Measurements from ENCODE around the gene ZNF821.

DNA sequence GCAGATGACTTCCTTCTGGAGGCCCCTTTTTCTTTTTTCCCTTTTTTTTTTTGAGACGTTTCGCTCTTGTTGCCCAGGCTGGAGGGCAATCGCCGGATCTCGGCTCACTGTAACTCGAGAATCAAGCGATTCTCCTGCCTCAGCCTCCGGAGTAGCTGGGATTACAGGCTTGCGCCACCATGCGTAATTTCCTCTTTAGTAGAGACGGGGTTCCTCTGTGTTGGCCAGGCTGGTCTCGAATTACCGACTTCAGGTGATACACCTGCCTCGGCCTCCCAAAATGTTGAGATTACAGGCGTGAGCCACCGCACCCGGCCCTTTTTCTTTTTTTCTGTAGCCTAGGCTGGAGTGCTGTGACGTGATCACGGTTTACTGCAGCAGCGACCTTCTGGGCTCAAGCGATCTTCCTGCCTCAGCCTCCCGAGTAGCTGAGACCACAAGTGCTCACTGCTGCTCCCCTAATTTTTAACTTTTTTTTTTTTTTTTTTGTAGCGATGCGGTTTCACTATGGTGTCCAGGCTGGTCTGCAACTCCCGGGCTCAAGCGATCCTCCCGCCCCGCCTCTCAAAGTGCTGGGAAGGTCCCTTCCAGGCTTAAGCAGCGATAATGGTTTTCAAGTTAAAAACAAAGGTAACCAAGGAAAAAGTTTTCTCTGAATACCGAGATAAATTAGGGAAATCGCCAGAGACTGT is 10.4 kb upstream of the ZNF821 start:
- TF ChIP-seq, protein P1, sequence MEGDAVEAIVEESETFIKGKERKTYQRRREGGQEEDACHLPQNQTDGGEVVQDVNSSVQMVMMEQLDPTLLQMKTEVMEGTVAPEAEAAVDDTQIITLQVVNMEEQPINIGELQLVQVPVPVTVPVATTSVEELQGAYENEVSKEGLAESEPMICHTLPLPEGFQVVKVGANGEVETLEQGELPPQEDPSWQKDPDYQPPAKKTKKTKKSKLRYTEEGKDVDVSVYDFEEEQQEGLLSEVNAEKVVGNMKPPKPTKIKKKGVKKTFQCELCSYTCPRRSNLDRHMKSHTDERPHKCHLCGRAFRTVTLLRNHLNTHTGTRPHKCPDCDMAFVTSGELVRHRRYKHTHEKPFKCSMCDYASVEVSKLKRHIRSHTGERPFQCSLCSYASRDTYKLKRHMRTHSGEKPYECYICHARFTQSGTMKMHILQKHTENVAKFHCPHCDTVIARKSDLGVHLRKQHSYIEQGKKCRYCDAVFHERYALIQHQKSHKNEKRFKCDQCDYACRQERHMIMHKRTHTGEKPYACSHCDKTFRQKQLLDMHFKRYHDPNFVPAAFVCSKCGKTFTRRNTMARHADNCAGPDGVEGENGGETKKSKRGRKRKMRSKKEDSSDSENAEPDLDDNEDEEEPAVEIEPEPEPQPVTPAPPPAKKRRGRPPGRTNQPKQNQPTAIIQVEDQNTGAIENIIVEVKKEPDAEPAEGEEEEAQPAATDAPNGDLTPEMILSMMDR (IDR thresholded peaks at IDR 0.05) = peak in 1 of 7 experiments; percentile 13
- TF ChIP-seq POLR2A (IDR thresholded peaks at IDR 0.05) = no peak

Data from body of pancreas (tissue), 4 donors.